ENCODE data around the gene VAMP2. TPM values are rescaled to one million over a fixed set of nuclear protein-coding genes. Genes with fewer than 3 reads are reported as not detected.

VAMP2 gene, protein sequence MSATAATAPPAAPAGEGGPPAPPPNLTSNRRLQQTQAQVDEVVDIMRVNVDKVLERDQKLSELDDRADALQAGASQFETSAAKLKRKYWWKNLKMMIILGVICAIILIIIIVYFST
- total RNA-seq, result 18.0 TPM

DNA sequence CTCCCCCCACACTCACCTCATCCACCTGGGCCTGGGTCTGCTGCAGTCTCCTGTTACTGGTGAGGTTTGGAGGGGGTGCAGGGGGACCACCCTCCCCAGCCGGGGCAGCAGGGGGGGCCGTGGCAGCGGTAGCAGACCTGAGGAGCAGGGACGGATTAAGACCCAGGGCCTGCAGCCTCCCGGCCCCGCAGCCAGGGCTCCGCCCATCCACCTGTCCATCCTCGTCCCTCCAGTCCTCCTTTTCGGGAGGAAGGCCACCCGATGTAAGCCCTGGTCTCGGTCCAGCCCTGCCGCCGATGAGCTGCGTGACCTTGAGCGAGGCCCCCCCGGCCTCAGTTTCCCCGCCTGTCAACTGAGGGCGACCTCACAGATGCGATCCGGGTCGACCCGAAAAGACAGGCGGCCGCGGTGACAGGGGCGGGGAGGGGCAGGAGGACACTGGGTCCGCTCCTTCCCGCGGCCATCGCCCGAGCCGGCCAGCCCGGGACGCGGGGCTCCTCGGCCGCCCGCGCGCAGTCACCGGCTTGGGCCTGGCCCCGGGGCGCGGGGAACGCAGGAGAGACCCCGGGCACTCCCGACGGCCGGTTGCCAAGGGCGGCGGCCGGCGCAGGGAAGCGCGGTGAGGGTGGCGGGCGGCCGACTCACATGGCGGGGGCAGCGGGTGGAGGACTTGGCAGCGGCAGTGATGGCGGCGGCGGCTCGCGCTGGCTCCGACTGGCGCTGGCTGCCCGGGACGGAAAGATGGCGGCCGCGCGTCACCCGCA is at the start of gene VAMP2:
Gene VAMP2, minus strand, starts transcription at position 716 of the 764 bp plus-strand sequence. Its CDS starts 69 bp downstream, at position 647.
- DNase-seq, result no peak

DNA sequence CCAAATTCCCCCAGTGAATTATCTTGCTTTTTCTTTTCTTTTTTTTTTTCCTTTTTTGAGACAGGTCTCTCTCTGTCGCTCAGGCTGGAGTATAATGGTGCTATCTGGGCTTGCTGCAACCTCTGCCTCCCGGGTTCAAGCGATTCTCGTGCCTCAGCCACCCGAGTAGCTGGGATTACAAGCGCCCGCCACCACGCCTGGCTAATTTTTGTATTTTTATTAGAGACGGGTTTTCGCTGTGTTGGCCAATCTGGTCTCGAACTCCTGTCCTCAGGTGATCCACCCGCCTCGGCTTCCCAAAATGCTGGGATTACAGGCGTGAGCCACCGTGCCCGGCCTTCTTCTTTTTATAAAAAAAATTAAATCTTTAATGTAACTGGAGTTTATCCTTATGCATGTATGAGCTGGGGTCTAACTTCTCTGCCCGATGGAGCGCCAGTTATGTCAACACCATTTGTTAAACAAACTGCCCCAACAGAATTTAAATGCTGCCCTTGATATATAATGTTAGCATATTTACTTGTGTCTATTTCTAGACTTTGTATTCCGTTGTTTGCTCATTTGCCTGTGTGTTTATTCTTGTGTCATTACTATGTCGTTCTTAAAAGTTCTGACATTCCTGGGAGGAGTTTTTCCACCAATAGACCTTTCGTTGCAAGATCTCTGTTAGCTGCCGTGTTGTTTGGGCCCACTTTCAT is 48.2 kb upstream of the VAMP2 start:
- DNase-seq, result no peak

DNA sequence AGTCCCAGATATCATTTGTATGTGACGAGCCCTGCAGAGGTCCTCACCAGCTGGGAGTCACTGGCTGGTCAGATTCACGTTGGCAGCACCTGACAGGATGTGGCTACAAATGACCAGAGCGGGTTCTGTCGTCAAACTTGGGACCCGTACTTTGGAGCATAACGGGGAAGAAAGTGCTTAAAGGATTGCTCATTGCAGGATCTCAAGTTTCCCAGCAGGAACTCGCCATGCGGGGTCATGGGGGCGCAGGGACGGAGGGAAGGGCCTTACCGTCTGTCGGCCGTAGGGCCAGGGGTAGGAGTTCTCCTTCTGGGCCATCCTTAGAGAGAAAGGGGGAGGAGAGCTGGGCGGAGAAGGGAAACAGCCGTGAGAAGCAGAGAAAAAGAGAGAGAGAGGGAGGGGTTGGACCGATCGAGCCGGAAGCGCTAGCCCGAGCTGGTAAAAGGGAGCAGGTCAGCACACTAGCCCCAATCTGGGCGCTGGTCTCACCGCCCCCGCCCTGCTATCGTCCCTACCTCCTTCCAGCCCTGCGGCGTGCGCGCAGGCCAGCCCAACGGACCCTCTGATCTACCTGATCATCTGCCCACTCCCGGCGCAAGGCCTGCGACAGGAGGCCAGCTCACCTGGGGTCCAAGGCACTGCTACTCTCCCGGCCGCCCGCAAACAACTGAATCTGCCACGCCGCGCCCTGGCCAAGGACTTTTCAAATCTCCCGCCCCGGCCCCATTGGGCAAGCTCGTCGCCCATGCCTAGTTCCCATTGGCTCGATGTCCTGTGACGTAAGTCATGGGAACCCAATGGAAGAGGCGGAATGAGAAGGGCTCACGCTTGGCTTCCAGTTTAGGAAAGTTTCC is 47.4 kb upstream of the VAMP2 start, which contains the start of gene AURKB:
Gene AURKB, minus strand, starts transcription at position 669 of the 854 bp plus-strand sequence. Its CDS starts 351 bp downstream, at position 318.
- DNase-seq, result peak; percentile 95

DNA sequence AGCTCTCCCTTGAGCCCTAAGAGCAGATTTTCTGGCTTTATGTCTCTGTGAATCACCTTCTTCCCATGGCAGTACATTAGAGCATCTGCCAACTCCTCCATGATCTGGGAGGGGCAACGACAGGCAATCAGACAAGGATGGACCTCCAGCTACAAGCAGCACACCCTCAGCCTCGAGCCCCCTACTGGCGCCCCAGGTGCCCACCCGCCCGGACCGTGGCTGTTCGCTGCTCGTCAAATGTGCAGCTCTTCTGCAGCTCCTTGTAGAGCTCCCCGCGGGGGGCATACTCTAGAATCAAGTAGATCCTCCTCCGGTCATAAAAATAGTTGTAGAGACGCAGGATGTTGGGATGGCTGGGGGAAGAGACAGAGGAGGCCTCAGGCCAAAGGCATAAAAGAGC is 43.8 kb upstream of the VAMP2 start:
- DNase-seq, result no peak

DNA sequence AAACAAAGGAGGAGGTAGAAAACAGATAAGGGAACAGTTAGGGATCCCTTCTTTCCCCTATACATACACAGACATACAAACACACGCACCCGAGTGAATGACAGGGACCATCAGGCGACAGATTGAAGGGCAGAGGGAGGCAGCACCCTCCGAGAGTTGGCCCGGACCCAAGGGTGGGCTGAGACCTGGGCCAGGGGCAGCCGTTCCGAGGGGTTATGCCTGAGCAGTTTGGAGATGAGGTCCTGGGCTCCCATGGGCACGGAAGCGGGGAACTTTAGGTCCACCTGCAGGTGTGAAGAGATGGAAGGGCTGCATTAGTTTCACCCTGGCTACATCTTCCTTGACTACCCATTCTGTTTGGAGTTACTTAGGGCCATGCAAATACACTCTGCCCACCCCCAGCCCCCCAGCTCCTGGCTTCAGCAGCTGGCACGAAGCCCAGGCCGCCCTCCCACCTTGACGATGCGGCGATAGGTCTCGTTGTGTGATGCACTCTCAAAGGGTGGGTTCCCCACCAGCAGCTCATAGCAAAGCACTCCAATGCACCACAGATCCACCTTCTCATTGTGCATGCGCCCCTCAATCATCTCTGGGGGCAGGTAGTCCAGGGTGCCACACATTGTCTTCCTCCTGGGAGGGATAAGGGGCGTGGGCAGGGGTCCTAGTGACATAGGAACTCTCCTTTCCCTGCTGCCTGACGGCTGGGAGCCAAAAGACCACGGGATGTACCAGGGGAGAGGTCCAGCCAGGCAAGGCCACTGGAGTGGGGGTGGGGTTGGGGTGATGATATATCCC is 42.2 kb upstream of the VAMP2 start:
- DNase-seq, result no peak

DNA sequence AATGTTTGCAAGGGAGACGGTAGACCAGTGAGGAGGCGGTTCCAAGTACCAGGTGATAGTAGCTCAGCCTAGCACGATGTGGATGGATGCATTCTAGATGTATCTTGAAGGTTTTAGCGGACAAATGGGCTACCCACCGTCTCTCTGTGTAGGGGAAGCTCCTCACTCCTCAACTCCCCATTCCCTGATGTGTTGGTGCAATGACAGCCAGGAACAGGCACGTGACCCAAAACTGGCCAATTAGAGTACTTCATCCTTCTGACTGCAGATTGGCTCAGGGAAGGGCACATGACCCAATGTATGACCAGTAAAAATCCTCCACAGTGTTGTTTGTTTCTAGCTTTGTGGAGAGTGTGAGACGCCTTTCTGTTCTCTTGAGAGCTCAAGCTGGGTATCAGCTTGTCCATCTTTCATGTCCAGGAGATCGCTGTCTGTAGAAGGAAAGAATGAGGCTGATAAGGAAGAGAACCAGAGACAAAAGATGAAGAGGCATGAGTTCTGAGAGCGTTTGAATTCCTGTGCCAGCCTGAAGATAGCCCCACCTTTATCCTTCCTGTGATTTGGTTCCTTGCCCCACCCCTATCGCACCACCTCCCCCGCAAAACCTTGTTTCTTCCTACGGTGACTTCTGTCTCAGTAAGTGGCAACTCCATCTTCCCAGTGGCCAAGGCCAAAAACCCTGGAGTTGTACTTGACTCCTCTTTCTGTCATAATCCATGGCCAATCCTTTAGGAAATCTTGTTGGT is 29.5 kb upstream of the VAMP2 start:
- DNase-seq, result peak; percentile 96

DNA sequence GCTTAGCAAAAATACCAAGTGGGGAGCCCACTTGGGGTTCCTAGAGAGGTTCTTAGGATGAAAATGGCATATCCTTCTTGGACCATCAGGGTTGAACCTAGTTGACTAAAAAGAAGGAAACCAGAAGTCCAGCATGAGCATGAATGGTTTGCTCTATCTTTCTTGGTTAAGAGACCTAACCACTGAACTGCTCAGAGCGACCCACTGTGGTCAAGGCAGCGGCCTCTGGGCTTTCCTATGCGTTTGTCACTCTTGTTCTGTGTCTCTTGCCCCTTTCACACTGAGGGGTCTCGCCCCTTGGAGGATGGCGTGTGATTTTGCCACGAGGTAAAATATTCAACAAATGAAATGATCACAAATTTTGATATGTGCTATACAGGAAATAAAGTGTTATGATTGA is 27.8 kb upstream of the VAMP2 start:
- DNase-seq, result no peak

DNA sequence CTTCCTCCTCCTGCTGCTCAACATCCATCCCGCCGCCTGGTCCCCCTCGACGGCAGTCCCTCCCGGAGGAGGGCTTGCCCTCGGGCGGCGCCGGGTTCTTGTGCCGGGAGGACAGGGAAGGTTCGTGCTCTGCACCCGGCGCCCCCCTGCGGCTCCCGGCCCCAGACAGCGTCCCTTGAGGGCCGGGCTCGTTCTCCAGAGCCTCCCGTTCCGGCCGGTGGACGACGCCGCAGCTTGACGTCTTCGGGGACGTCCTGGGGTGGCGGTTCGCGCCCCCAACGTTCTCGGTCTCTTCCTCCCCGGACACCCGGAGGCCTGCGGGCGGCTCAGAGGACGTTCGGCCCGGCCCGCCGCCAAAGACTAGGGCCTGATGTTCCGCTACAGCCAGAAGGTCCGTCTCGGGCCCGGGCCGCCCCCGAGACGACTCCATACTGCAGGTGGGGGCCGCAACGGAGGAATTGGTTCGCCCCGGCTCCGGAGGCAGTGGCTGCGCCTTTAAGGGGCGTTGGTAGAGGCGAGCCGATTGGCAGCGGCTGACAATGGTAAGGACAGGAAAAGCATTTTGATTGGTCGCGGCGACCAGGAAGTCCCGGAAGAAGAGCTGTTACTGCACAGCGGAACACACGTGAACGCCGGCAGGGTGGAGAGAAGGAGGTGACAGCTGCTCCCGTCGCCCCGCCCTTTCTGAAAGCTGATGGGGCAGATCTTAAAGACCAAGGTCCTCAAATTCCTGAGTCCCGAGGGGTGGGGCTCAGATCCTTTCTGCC is 27.1 kb upstream of the VAMP2 start, which contains the start of gene BORCS6:
Gene BORCS6, minus strand, starts transcription at position 470 of the 767 bp plus-strand sequence. Its CDS starts 40 bp downstream, at position 430.
- DNase-seq, result peak; percentile 99

DNA sequence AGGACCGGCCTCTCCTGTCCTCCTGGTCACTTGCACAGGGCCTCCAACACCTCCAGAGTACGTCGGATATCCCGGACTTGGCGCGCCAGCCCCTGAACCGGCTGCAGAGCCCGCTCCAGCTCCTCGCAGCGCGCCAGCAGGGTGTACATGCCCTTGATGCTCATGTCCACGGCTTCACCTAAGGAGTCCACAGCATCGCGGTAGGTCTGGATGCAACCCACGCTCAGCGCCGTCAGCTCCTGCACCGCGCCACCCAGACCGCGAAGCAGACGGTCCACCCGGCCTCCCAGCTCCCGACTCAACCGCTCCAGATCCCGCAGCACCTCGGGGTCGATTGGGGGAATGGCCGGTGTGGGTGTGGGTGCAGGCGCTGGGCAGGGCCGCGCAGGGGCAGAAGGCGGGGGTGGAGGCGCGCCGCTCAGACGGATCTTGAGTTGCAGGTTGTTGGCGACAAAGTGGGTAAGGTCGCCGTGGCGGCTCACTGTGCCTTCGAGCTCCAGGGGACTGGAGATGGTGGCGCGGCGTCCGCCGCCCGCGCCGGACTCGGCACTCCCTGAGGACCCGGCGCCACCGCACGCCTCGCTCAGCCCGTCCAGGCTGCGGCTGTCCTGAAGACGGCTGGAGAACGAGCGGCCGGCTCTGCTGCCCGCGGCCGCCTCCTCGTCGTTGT is 26.4 kb upstream of the VAMP2 start:
- DNase-seq, result no peak

DNA sequence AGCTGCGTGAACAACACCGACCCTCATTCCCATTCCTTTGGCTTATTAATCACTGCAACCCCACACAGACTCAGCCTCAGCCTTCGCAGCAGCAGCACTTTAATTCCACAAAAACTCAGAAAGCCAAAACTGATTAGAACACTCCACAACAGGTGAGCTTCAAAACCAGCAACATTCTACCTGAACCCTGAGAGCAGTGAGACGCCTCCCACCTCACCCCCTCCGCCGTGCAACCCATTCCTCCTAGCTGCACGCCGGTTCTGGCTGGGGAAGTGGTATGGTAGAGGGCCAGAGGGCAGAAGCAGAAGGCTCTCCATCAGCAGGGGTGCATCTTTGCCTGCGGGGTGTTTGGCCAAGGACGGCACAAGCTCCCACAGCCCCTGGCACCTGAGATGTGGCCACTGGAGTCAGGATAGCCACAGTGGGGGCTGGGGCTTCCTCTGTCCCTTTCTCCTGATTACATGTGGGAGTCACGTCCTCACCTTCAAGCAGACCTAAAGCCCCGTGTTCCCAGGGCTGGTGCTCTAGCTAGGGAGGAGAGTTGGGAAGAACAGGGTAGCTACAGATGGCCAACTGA is 25.6 kb upstream of the VAMP2 start:
- DNase-seq, result no peak

DNA sequence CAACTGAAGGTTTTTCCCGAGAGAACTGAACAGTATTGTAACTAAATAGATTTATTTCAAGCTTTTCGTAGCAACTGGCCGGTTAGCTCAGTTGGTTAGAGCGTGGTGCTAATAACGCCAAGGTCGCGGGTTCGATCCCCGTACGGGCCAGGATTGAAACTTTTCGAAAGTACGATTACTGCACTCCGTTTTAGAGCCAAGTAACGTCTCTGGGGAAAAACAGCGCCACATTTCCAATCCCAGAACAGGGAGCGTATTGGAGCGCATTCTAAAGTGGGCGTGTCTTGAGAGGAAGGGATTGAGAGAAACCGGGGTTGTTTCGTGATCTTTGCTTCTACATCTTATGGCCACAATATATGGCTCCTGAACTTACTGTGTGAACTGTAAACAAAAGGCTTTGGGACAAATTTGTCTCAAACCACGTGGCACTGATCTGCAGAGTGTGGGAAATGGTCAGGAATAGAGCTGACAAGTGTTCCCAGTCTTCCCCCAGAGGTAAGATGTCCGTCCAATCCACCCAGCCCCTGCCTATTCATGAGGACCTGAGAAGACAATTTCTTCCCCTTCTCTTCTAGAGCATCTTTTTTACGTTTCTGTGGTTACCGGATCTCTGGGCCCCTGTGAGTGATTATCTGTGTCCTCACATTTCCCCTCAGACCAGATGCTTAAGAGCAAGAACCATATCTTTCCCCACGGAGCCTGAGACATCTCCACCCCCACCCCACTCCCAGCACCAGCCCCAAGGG is 24.9 kb upstream of the VAMP2 start:
- peak; percentile 99 for DNase-seq

DNA sequence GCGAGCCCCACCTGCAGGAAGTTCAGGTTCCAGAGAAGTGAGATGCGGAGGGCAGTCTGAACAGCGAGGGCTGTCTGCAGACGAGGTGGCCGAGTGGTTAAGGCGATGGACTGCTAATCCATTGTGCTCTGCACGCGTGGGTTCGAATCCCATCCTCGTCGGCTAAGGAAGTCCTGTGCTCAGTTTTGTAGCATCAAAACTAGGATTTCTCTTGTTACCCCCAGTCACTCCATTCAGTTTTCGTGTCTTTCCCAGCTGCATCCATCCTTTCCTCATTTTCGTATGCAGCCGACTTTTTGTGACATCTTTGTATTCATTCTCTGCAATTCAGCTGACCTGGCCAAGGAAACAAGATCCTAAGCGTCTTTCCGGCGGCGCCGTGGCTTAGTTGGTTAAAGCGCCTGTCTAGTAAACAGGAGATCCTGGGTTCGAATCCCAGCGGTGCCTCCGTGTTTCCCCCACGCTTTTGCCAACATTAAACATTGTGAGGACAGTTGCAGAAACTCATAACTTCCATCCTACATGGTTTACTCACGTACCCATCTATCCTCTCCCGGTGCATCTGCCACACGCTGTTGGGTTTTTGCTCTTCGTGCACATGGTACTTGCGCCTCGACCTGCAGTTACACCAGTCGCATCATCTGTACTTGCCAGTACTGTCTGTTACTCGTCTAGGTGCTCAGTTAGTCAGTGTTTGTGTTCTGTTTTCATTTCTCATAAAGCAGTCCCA is 24.2 kb upstream of the VAMP2 start:
- peak; percentile 98 for DNase-seq

DNA sequence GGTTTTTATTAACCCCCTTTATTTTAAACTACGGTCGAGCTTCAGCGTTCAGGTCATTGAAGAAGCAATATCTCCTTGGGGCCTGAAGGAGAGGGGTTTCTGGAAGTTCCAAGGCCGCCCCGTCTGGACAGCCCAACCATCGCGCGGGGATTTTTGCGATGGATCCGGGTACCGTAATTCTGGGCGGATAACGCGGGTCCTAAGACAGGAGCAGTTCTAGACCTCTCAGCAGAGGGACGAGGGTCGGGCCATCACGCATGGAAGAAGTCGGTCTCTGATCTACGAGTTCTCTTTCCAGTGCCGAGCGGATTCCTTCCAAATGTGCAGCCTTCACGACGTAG is 23.7 kb upstream of the VAMP2 start:
- DNase-seq, result no peak

DNA sequence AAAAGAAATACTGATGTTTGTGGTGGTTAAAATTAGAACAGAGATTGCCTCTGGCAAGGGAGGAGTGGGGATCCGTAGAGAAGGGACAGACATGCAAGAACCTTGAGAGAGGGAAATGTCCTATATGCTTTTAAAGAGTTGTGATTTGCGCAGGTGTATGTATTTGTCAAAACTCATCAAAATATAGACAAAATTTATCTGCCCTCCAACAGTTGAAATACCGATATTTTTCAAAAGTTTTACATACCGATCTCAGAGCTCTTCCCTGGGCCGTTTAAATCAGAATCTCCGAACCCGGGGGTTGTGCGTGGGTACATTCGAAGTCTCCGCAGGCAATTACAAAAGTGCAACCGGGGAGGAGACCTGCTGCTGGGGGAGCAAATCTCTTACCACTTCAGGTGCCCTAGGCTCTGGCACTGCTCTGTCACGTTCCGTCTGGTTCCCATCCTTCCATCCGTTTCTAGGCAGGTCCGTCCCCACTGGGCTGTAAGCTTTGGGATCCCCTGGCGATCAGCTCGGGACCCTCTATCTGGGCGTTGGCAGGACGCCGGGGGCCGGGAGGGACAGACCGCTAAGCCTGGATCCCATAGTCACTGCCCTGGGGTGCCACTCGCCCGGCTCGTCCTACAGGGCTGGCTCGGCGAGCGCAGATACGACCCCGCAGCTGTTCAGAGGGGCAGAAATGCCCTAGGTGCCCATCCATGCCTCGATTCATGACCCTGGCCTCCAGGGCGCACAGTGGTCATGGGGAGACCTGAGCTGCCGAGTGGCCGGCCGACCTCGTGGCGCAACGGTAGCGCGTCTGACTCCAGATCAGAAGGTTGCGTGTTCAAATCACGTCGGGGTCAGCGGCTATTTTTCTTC is 23.1 kb upstream of the VAMP2 start:
- no peak for DNase-seq

DNA sequence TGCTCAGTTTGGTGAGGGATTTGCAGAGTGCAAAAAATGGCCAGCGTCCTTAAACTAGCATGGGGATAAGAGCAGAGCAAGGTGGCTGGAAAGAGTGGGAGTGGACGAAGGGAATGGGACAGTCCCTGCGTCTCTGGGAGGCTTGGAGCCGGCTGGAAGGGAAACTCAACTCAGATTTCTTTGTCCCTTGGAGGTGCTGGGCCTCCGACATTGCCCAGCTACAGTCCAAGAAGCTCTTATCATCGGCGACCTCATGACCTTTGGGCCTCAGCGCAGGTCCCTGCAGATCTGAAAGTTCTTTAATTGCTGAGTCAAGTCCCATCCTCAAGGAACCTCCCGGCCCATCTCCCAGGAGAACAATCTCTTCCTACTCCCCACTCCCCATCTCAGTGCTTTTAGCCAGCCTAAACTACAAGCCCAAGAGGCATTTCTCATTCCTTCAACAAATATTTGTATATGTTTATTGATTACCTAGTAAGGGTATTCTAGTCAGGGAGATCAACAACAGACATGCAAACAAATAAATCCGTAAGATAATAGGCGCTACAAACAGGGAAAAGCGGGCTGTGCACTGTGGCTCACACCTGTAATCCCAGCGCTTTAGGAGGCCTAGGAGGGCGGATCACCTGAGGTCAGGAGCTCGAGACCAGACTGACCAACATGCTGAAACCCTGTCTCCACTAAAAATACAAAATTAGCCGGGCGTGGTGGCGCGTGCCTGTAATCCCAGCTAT is 14.4 kb upstream of the VAMP2 start:
- no peak for DNase-seq

Data from skin of body (tissue), 2 donors.